Stimulated activated CD8-positive, alpha-beta memory T cell treated with anti-CD3 and anti-CD28 coated beads, Interleukin-12 subunit alpha, Interleukin-12 subunit beta, amount 100 ng/mL, for 1 hour (primary cell): ENCODE results near the gene RPN2.

ENCODE experiments used
- DNase-seq: peaks from one replicate; pipeline ENCODE4 v3.0.0-alpha.2; 2020; ENCODE audit warnings: low read depth

RPN2 gene

GRCh38 chr20:37266940-37267666 is 88.0 kb downstream of the RPN2 start:
- DNase-seq: no peak

DNA sequence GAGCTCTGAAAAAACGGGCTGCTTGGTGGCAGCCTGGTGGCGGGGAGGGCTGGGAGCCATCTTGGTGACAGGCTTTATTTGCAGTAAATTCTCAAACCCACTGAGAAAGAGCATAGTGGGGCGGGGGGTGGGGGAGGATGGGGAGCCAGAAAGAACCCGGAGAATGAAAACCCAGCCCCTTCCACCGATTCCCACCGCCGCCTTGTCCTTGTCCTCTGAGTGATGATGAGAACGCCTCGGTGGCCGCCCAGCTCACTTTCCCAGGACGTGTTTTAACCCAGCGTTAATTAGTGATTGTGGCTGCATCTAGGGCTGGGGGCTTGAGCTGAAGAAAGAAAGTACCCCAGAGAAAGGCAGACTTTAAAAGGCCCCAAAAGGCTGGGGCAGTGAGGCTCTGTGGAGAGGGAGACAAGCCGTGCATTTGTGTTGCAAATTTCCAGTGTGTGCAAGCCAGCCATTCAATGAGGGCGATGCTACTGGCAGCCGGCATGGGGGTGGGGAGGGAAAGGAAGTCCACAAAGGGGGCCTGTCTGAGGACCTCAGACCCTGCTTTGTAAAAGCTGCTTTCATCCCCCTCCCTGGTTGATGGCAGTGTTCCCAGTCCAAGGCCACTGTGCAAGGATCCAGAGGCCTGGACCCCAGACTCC is 88.7 kb downstream of the RPN2 start:
- DNase-seq: no peak

DNA sequence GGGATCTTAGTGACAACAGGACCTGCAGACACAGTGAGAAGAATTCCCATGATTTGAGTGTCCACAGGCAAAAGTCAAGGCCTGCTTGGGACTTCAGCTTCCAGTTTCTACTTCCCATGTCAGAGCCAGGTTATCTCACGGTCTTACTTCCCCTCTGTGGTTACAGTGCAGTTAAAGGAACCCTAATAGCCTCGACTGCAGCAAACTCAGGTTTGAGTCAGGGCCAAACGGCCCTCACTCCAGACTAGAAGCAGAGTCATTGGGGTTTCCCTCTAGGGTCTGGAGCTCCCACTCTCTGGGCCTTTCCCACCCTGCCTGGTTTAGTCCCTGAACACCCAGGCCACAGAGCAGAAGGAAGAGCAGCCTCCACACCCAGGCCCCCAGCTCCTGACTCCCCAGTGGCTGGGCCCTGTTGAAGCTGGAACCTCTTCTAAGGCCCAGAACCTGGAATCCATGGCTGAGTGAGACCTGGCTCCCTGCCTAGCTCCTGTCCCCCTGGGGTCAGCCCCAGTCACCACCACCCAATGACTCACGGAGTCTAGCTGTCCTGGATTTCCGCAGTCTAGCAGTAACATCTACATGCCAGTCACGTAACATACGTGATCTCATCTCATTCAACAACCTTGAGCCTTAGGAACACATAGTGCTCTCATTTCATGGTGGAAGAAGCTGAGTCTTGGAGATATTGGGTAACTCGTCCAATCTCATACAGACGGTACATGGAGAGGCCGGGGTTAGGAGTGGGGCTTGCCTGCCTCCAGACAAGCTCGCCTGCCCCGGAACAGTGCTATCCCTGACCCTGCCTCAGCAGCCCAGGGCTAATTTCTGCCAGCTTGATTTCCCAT is 91.7 kb downstream of the RPN2 start:
- no peak for DNase-seq

DNA sequence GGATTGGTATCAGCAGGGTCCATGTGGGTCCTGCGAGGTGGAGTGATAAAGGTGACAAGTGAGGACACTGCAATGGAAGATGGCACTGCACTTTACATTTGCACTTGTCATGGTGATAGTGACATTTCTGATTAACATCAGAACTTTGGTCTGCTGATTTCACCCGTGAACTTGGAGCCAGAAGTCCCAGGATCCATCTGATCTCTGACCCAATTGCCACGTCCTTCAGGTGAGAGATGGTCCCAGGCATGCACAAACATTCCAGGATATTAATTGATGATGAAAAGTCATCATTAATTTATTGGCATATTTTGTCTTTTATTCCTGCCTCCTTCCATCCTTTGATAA is 92.3 kb downstream of the RPN2 start:
- DNase-seq: no peak

- no peak for DNase-seq
Observed at GRCh38 chr20:37273988-37274387, 94.9 kb downstream of the RPN2 start.

DNA sequence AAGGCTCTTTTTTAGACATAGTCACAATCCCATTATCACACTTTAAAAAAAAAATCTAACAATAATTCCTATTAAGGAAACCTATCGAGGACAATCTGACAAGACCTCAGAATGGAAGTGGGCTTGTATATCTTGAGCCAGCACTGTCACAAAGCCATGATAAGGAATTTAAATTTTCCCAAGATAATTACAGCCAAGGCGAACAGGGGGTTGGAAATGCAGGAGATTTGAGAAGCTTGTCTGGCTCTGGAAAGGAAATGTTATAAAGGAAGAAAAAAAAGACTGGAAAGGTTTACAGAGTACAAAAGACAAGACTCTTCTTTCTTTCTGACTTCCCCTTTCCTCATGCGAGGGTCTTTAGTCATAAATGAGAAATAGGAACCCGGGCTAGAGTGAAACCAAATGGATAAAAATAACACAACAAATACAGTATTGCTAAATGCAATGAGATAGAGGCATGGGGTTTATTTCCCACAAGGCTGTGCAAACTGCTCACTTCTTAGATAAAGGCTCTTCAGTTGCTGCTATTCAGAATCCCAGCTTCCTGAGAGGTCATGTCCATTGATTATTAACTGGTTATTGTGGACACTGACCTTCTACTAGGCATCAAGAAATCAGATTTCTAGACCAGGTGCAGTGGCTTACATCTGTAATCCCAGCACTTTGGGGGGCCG is 95.9 kb downstream of the RPN2 start:
- no peak for DNase-seq

GRCh38 chr20:37276494-37277252 is 97.5 kb downstream of the RPN2 start:
- DNase-seq: no peak

GRCh38 chr20:37277253-37277593 is 98.1 kb downstream of the RPN2 start:
- no peak for DNase-seq

GRCh38 chr20:37278966-37279590 is 99.9 kb downstream of the RPN2 start:
- DNase-seq: no peak

DNA sequence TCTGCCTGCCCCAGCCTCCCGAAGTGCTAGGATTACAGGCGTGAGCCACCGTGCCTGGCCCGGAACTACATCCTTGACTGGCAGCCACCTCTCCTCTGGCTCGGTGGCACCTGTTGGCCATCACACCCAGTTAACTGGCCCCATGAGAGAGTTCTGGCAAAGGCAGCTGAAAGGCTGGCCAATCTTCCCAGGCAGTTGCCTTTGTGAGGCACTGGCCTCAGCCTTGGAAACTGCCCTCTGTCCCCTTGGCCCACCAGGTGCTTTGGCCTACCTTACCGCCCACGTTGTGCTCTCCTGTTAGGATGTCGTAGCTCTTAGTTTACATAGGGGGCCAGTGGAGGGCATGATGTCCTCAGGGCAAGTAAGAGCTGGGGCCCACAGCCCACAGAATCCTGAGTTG is 100.7 kb downstream of the RPN2 start:
- no peak for DNase-seq

DNA sequence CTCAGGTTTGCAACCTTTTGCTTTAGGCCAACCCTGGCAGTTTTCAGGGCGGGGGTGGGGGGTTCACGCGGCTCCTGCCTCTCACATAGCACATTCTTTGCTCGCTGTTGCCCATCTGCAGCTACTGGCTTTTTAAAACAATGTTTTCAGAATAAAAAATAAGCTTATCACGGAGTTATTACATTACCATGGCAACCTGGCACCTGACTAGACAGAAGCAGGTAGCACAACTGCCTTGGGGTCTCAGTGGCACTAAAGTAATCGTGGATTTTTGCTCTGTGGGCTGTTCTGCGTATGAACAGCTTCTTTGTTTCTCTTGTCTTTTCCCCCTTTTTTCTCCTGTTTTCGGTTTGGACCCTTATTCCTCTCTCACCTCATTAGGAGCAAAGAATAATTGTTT is 101.3 kb downstream of the RPN2 start:
- DNase-seq: no peak

GRCh38 chr20:37282556-37282955 is 103.4 kb downstream of the RPN2 start:
- DNase-seq: no peak

DNA sequence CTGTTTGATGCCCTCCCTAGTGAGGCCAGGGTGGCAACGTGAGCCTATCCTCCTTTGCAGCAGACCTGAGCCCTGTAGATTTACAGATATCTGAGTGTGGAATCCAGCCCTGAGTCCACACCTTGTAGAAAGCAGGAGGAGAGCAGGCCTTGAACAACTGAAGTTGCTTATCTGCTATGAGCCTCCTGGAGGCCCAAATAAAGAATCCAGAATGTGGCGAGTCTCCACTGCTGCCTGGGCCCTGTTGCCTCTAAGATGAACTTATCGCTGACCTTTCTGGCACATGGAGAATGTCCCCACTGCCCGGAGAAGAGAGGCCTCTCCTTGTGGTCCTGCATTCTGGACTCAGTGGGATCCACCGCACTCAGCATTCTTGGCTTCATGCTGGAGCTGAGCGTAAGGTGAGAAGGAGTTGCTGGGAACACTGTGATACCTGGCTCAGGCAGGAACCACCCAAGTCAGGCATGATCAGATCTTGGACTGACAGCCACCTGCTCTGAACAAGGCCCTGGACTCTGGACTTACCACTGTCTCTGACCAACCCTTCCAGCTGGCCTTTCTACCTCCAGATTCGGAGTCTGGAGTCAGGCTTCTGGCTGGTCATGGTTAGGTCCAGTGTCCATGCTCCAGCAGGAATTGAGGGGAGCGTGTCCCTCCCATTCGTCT is 104.5 kb downstream of the RPN2 start:
- DNase-seq: no peak

- no peak for DNase-seq
Observed at GRCh38 chr20:37284691-37285161, 105.6 kb downstream of the RPN2 start.

- no peak for DNase-seq
Observed at GRCh38 chr20:37285664-37286374, 106.7 kb downstream of the RPN2 start.

DNA sequence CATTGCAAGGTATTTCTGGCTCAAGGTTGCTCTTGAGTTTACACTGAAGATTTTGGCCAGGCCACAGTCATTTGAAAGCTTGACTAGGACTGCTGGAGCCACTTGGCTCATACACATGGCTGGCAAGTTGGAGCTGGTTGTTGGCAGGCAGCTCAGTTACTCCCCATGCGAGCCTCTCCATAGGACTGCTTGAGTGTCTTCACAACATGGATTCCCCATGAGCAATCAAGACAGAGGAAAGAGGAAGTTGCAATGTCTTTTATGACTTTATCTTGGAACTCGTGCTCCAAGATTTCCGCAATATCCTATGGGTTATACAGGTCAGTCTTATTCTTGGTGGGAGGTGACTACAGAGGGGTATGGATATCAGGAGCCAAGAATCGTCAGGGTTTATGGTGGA is 109.0 kb downstream of the RPN2 start:
- no peak for DNase-seq

GRCh38 chr20:37290158-37290810 is 111.2 kb downstream of the RPN2 start:
- no peak for DNase-seq
